Naive thymus-derived CD8-positive, alpha-beta T cell (primary cell): ENCODE data around the gene RGS6. TPM values are rescaled to one million over a fixed set of nuclear protein-coding genes. Genes with fewer than 3 reads are reported as not detected.
A peak's percentile ranks its signal among the peaks of the same experiment; 100 is the strongest.

ENCODE experiments used
- ATAC-seq, 2 donors: fragments of 150-1000 bp; cut with Tn5 transposase in 1 of 2; sonication (Bioruptor Pico), chemical (Tn5 transposase) in 1 of 2; 1 replicate in 1 of 2; 2 replicates in 1 of 2; pipeline ENCODE4 v1.10.0; 2021; ENCODE audit warnings: mild to moderate bottlenecking in 2 of 2, moderate library complexity in 2 of 2
- POLR2A ChIA-PET: fragments of 350-600 bp; sonication (Branson Sonifier 250); formaldehyde crosslinking; loops from one replicate; lab custom pipeline; 2021; ENCODE audit warnings: antibody characterized with exemption; lab: Charles Lee
- DNase-seq, 10 donors: peaks; one replicate each; pipeline versions ENCODE4 v3.0.0 to v3.0.0-alpha.2; 2020 to 2022
- H3K27ac Mint-ChIP-seq, 10 donors: one replicate each; pipeline ENCODE4 v1.8.0; 2020 to 2022; ENCODE audit warnings: mild to moderate bottlenecking in 10 of 10, mixed read lengths in 10 of 10, moderate library complexity in 4 of 10, inconsistent platforms in 1 of 10
- H3K27me3 Mint-ChIP-seq, 5 donors: one replicate each; pipeline ENCODE4 v1.8.0; 2021 to 2022; ENCODE audit warnings: mixed read lengths in 5 of 5
- H3K36me3 Mint-ChIP-seq, 3 donors: one replicate each; pipeline ENCODE4 v1.8.0; 2020 to 2022; ENCODE audit warnings: mixed read lengths in 3 of 3, mild to moderate bottlenecking in 2 of 3, inconsistent platforms in 1 of 3
- H3K4me1 Mint-ChIP-seq, 4 donors: one replicate each; pipeline ENCODE4 v1.8.0; 2021 to 2022; ENCODE audit warnings: mixed read lengths in 4 of 4
- H3K4me3 Mint-ChIP-seq, 10 donors: one replicate each; pipeline ENCODE4 v1.8.0; 2020 to 2022; ENCODE audit warnings: mild to moderate bottlenecking in 10 of 10, mixed read lengths in 10 of 10, moderate library complexity in 6 of 10, inconsistent platforms in 1 of 10
- H3K9me3 Mint-ChIP-seq, 9 donors: one replicate each; pipeline ENCODE4 v1.8.0; 2020 to 2022; ENCODE audit warnings: mixed read lengths in 9 of 9, mild to moderate bottlenecking in 3 of 9, inconsistent platforms in 1 of 9, moderate library complexity in 1 of 9
- polyA plus RNA-seq, 3 donors: library from polyadenylated mRNA; unstranded; fragments of 300-500 nt; fragmentation: Illumina TruSeq; gene quantifications; one replicate each; pipeline ENCODE4 v1.2.3, GENCODE V29; 2021
- total RNA-seq, 8 experiments: library from RNA in 2 of 8; stranded (reverse) in 2 of 8; gene quantifications; one replicate each; pipeline ENCODE4 v1.2.3 and lab custom pipeline; 2021 to 2026

Gene RGS6
- total and polyA plus RNA-seq, 5 experiments from 2014 or later, result not detected

GRCh38 chr14:72557671-72558070 lies 625.4 kb downstream of the RGS6 start:
- POLR2A ChIA-PET, result no interaction called here
- H3K4me1 Mint-ChIP-seq, result peaks cover 0 to 8% (median 3%) of the 10 kb centered on the region in 4 donors
- no peak overlapping the region for H3K4me3 Mint-ChIP-seq
- no peaks in the 10 kb centered on the region for H3K9me3 Mint-ChIP-seq
- peaks cover 0 to 18% (median 6%) of the 10 kb centered on the region in 5 donors for H3K27me3 Mint-ChIP-seq
- ATAC-seq (no peak), DNase-seq (no peak)
- H3K36me3 Mint-ChIP-seq, result no peaks in the 10 kb centered on the region
- no peak overlapping the region for H3K27ac Mint-ChIP-seq

DNA sequence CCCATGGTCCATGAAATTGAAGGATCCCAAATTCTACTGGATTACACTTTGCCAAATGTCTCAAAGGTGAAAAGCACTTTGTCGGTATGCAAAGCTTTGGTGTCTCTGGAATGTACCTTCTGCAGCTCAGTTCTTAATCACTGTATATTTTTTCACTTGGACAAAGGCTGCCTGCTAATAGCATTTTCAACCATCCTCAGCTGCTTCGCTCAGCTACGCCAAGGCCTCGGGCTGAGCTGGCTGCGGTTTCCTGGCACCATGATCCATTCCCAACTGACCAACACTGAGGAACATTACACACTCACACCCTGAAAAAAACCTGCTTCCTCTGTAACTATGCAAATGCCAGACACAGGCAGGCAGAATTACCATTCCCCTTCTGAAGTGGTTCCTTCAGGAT lies 626.5 kb downstream of the RGS6 start:
- H3K9me3 Mint-ChIP-seq, result no peaks in the 10 kb centered on the region

GRCh38 chr14:72559202-72559601 lies 627.0 kb downstream of the RGS6 start:
- H3K27ac Mint-ChIP-seq, result peak overlapping the region in 2 of 10 donors; percentile 10 to 54
- no peak for ATAC-seq
- no peak overlapping the region for H3K4me3 Mint-ChIP-seq
- POLR2A ChIA-PET, result no interaction called here
- no peaks in the 10 kb centered on the region for H3K9me3 Mint-ChIP-seq
- no peaks in the 10 kb centered on the region for H3K36me3 Mint-ChIP-seq
- peaks cover 0 to 16% (median 6%) of the 10 kb centered on the region in 5 donors for H3K27me3 Mint-ChIP-seq
- DNase-seq, result no peak
- H3K4me1 Mint-ChIP-seq, result peaks cover 11 to 22% (median 12%) of the 10 kb centered on the region in 4 donors

More for the DNA sequence above, 626.5 kb downstream of the RGS6 start:
- Mint-ChIP-seq H3K27me3 (peaks cover 0 to 18% (median 6%) of the 10 kb centered on the region in 5 donors), H3K4me3 (no peak overlapping the region), H3K36me3 (no peaks in the 10 kb centered on the region), H3K4me1 (peaks cover 6 to 17% (median 7%) of the 10 kb centered on the region in 4 donors), H3K27ac (peak overlapping the region in 1 of 10 donors; percentile 54)
- DNase-seq, result no peak
- POLR2A ChIA-PET, result no interaction called here
- no peak for ATAC-seq

GRCh38 chr14:72559669-72560255 lies 627.5 kb downstream of the RGS6 start:
- Mint-ChIP-seq H3K27me3 (peaks cover 0 to 11% (median 6%) of the 10 kb centered on the region in 5 donors), H3K36me3 (no peaks in the 10 kb centered on the region), H3K4me1 (peaks cover 11 to 24% (median 14%) of the 10 kb centered on the region in 4 donors), H3K9me3 (no peaks in the 10 kb centered on the region), H3K4me3 (no peak overlapping the region), H3K27ac (peak overlapping the region in 1 of 10 donors; percentile 54)
- POLR2A ChIA-PET, result no interaction called here
- DNase-seq (no peak), ATAC-seq (no peak)

GRCh38 chr14:72560331-72560730 lies 628.1 kb downstream of the RGS6 start:
- Mint-ChIP-seq H3K4me3 (no peak overlapping the region), H3K27ac (no peak overlapping the region), H3K4me1 (peaks cover 11 to 24% (median 14%) of the 10 kb centered on the region in 4 donors), H3K9me3 (no peaks in the 10 kb centered on the region), H3K27me3 (peaks cover 0 to 11% (median 6%) of the 10 kb centered on the region in 5 donors), H3K36me3 (no peaks in the 10 kb centered on the region)
- POLR2A ChIA-PET, result no interaction called here
- ATAC-seq (no peak), DNase-seq (no peak)

- peaks cover 10 to 24% (median 13%) of the 10 kb centered on the region in 4 donors for H3K4me1 Mint-ChIP-seq
- H3K4me3 Mint-ChIP-seq, result no peak overlapping the region
- ATAC-seq, result no peak
- no peaks in the 10 kb centered on the region for H3K36me3 Mint-ChIP-seq
- peaks cover 0 to 11% (median 6%) of the 10 kb centered on the region in 5 donors for H3K27me3 Mint-ChIP-seq
- H3K27ac Mint-ChIP-seq, result no peak overlapping the region
- DNase-seq, result no peak
- no peaks in the 10 kb centered on the region for H3K9me3 Mint-ChIP-seq
- POLR2A ChIA-PET, result no interaction called here
Observed at GRCh38 chr14:72560889-72561493, 628.8 kb downstream of the RGS6 start.

DNA sequence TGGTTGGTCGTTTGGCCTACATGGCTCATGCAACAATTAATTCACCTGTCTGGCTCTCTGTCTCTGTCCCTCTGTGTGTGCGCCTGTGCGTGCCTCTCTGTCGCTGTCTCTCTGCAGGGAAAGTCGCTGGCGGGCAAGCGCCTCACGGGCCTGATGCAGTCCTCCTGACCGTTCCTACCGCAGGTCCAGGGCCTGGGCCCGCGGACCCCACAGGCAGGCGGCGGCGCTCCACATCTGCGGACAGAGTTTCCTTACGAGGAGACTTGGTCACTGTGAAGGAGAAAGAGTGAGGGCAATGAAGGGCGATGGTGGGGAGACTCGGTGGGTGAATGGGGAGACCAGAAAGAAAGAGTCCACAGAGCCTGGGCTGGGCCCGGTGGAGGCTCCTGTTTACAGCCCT lies 630.1 kb downstream of the RGS6 start:
- no peak for ATAC-seq
- POLR2A ChIA-PET, result no interaction called here
- Mint-ChIP-seq H3K4me3 (no peak overlapping the region), H3K4me1 (peaks cover 10 to 24% (median 13%) of the 10 kb centered on the region in 4 donors), H3K36me3 (no peaks in the 10 kb centered on the region), H3K27me3 (peaks cover 0 to 11% (median 7%) of the 10 kb centered on the region in 5 donors), H3K9me3 (no peaks in the 10 kb centered on the region), H3K27ac (peak overlapping the region in 1 of 10 donors; percentile 20)
- DNase-seq, result no peak

GRCh38 chr14:72563676-72564075 lies 631.4 kb downstream of the RGS6 start:
- POLR2A ChIA-PET, result no interaction called here
- H3K4me1 Mint-ChIP-seq, result peaks cover 10 to 24% (median 13%) of the 10 kb centered on the region in 4 donors

DNA sequence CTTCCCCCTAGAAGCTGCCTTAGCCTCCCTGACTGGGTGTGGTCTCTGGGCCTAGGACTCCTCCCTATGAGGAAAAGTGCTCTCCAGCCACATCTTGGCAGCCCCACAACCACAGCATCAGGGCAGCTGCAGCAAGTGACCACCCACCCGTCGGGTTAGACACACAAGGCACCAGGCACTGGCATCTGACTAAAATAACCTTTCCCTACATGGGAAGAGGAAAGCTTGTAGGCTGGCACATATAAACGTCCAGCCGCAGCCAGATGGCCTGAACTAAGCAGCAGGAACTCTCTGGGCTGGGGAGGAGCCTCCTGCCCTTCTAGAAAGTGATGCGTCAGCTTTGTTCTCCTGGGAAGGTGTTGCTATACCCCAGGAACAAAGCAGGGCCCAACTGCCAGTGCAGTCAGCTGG lies 632.9 kb downstream of the RGS6 start:
- no peak for ATAC-seq
- DNase-seq, result no peak
- Mint-ChIP-seq H3K27me3 (peaks cover 0 to 3% (median 0%) of the 10 kb centered on the region in 5 donors), H3K4me1 (peaks cover 10 to 16% (median 13%) of the 10 kb centered on the region in 4 donors), H3K27ac (no peak overlapping the region), H3K4me3 (no peak overlapping the region), H3K36me3 (no peaks in the 10 kb centered on the region), H3K9me3 (no peaks in the 10 kb centered on the region)
- POLR2A ChIA-PET, result no interaction called here

More at GRCh38 chr14:72563676-72564075, 631.4 kb downstream of the RGS6 start:
- no peaks in the 10 kb centered on the region for H3K9me3 Mint-ChIP-seq
- DNase-seq (peak in 1 of 10 donors; percentile 6), ATAC-seq (no peak)
- peaks cover 0 to 3% (median 2%) of the 10 kb centered on the region in 5 donors for H3K27me3 Mint-ChIP-seq
- H3K4me3 Mint-ChIP-seq, result no peak overlapping the region
- H3K36me3 Mint-ChIP-seq, result no peaks in the 10 kb centered on the region
- H3K27ac Mint-ChIP-seq, result peak overlapping the region in 2 of 10 donors; percentile 39 to 69

- Mint-ChIP-seq H3K9me3 (peaks cover 0 to 2% (median 1%) of the 10 kb centered on the region in 9 donors), H3K27ac (no peak overlapping the region), H3K27me3 (peaks cover 0 to 3% (median 0%) of the 10 kb centered on the region in 5 donors), H3K4me3 (no peak overlapping the region), H3K36me3 (peaks cover 0 to 2% (median 0%) of the 10 kb centered on the region in 3 donors), H3K4me1 (peaks cover 10 to 16% (median 13%) of the 10 kb centered on the region in 4 donors)
- DNase-seq (no peak), ATAC-seq (no peak)
- POLR2A ChIA-PET, result interaction anchor here (0.6 kb wide), 1 partner anchor 25 kb away, joined by 3 read pairs; no protein-coding TSS in a partner anchor
Observed at GRCh38 chr14:72565917-72566316, 633.7 kb downstream of the RGS6 start.

DNA sequence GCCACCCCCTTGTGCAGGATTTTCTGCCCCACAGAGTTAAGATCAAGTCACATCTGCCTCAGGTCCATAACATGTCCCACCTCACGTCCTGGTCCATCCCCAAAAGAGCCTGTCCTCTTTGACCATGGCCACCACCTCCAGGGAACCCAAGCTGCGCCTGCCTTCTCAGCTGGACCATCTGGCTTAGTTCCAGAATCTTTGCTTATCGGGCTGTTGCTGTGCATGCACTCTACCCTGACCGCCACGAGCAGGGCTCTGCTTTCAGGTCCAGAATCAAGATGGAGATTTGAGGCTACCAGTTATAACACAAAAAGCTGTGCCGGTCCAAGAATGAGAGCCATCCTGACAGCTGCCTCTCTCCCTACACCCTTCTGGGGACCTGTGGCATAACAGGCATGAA lies 635.0 kb downstream of the RGS6 start:
- DNase-seq, result no peak
- Mint-ChIP-seq H3K4me1 (peaks cover 8 to 16% (median 13%) of the 10 kb centered on the region in 4 donors), H3K4me3 (no peak overlapping the region), H3K9me3 (peaks cover 0 to 10% (median 4%) of the 10 kb centered on the region in 9 donors), H3K27ac (no peak overlapping the region), H3K27me3 (peaks cover 0 to 3% (median 0%) of the 10 kb centered on the region in 5 donors), H3K36me3 (peaks cover 0 to 8% (median 0%) of the 10 kb centered on the region in 3 donors)
- POLR2A ChIA-PET, result no interaction called here
- no peak for ATAC-seq

DNA sequence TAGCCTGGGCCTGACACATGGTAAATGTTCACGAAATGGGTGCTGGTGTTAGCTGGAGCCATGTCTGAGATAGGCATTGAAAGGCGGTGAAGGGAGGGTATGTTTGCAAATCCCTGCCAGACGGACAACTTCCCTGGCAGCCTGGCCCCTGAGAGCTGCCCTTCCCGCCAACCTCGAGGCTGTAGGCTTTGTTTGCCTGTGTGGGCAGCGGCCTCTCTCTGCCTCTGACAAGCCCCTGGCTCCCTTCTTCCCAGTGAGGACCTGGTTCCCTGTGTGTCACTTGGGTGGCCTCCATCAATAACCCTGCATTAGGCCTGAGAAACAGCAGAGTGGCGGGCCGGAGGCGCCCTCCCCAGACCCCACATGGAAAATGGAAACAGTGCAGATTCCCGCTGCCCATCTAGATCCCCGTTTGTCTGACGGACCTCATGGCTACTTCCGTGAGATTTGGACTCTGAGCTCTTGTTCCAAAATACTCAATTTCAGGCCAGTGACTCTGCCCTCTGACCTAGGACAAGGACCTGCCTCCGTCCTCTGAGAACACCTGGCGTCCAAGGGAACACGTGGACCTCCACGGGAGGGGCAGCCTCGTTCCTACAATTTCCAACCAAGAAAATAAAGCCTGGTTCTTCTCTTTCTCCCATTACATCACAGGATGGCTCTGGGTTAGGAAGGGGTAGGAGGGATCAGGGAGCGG lies 636.2 kb downstream of the RGS6 start:
- no peak overlapping the region for H3K27ac Mint-ChIP-seq
- peaks cover 0 to 8% (median 0%) of the 10 kb centered on the region in 3 donors for H3K36me3 Mint-ChIP-seq
- H3K27me3 Mint-ChIP-seq, result peaks cover 0 to 3% (median 0%) of the 10 kb centered on the region in 5 donors
- DNase-seq (no peak), ATAC-seq (no peak)
- POLR2A ChIA-PET, result no interaction called here
- no peak overlapping the region for H3K4me3 Mint-ChIP-seq
- peaks cover 0 to 10% (median 4%) of the 10 kb centered on the region in 9 donors for H3K9me3 Mint-ChIP-seq
- H3K4me1 Mint-ChIP-seq, result peaks cover 6 to 12% (median 8%) of the 10 kb centered on the region in 4 donors
